Activated T-cell treated with anti-CD3 and anti-CD28 coated beads for 48 hours (primary cell): ENCODE measurements around the gene COL4A1.

ENCODE experiments used
- DNase-seq: peaks from one replicate; pipeline ENCODE4 v3.0.0-alpha.2; 2020; ENCODE audit warnings: low read depth

Gene COL4A1

DNA sequence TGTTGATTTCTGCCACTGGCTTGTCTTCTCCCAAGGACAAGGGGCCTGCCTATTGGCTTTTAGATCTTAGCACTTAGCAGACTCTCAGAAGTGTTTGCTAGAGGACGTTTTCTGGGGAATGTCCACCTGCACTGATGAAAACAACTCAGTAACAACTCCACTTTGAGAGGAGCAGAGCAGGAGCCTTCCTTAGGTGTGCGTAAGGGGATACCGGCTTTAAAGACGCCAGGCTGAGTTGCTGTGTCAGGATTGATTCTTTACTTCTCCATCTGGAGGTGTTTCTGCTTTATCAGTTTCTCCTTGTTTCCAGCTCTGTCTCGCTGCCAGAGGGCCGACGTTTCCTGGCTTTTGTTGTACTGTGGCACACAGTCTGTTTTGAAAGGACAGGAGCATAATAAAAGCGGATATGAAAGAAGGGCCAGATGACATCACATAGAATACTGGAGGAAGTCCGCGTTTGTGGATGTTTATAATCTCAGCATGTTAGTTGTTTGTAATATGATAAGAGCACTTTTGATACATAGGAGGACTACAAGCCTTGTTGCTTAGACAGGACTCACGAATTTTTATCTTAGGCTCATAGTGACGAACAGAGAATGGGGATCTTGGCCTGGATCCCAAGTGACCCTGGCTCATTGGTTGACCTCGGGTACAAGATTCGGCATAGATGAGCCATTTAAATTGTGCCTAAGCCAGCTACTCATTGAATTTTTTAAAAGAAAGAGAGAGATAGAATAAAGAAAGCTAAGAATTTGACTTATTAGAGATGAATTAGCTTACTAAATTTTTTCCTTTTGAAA is 34.7 kb upstream of the COL4A1 start:
- DNase-seq: no peak

DNA sequence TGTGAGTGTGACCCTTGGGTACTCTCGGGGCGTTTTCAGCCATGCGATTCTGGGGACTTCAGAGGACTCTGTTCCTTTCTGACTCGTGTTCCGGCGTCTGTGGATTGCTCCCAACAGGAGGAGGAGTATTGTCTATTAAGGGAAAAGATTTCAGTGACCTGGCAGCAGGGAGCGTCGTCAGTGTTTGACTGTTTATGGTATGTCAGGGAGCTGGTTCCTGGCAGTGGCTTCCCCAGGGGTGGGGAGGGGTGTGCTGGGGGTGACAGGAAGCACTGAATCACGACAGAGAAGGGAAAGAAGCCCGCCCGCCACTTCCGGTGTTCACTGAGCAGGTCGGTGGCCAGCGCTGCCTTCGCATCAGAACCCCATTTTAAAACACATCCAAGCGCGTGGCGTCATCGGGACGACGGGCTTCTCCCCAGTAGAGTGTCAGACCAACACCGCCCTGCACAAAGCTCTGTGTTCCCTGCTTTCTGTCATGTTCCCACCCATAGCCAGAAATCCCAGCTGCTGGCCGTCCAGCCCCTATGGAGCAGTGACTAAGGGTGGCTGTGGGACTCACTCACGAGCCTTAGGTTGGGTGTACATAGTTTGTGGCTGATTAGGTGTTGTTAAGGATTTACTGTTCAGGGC is 34.0 kb upstream of the COL4A1 start:
- DNase-seq: peak; percentile 58

- no peak for DNase-seq
Measured at GRCh38 chr13:110339975-110340550, 33.1 kb upstream of the COL4A1 start.

- DNase-seq: no peak
Measured at GRCh38 chr13:110339263-110339662, 32.3 kb upstream of the COL4A1 start.

DNA sequence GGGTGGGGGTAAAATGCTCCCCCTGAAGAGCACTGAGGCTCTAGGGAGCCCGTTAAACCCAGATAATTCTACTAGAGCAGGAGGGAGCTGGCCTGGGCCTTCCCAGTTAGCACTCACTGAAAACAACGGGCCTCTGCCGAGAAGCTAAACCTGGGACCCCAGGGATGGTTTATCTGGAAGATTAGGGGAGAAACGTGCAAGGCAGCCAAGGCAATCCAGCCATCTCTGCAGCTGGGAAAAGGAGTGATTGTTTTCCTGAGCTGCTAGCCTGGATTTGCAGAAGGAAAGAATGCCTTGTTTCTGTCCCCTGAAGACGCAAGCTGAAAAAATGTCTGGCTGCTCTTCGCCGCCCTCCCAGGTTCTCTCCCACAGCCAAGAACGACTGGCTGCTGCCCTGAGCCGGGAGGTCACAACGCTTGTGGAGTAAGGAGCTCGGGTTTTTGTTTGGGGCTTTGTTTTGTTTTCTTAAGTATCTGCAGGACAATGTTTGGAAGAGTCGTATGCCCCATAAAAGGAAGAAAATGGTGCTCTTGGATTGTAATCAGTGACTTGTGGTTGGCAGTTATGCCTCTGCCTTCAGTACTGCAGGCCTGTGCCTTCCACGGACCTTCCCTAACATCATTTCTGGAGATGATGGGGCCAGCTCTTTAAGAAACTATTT is 31.6 kb upstream of the COL4A1 start:
- DNase-seq: no peak

- DNase-seq: no peak
Measured at GRCh38 chr13:110337247-110337646, 30.3 kb upstream of the COL4A1 start.

DNA sequence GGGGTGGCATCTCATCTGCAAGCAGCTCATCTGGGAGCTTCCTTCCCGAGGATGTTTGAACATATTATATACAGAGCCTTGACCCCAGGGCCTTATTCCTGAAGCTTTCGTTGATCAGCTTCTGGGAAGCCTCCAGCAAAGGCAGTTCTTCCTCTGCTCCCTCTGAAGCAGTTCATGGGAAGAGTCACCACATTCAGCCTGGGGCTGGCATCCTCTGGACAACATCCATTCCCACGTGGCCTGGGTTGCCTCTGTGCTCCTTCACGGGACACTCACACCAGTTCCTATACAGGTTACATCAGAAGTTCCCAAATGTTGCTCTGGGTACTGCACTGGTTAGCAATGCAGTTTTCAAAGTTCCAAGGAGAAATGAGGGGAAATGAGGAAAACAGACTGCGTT is 29.7 kb upstream of the COL4A1 start:
- no peak for DNase-seq

DNA sequence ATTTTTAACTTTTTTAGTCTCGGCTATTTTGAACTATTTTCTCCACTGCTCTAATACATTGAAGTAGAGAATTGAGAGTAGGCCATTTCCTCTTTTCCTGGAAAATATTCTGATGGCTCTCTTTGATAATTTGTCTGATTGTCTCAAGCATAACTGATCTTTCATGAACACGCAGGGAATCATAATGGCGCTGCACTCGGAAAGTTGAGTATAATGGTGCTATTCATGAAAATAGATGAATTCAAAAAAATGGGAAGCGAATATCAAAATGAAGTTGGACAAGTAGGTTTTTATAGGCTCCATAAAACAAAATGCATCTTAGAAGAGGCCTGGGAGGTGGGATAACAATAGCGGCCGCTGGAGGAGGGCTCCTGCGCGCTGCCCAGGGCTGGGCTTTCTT is 29.2 kb upstream of the COL4A1 start:
- DNase-seq: no peak

DNA sequence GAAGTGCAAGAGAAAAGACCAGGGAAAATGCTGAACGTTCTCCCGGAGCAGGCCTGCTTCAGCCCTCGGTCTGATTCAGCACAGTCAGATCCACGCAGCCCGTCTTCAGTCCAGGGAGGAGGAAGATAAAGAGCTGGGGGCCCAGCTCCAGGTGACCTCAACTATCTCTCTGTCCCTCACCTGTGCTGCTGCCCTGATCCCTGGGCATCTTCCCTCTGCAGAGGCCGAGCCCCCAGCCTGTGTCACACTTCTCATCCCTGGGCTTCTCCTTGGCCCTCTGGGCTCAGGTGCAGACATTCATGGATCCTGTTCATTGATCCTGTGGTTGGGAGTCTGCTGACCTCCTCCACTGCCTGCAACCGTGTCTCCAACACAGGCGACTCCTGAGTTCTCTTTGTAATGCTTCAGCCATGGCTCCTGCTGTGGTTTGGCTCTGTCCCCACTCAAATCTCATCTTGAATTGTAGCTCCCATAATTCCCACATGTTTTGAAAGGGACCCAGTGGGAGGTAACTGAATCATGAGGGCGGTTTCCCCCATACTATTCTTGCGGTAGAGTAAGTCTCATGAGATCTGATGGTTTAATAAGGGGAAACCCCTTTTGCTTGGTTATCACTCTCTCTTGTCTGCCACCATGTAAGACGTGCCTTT is 28.0 kb upstream of the COL4A1 start:
- no peak for DNase-seq

- no peak for DNase-seq
Measured at GRCh38 chr13:110334256-110334655, 27.3 kb upstream of the COL4A1 start.

DNA sequence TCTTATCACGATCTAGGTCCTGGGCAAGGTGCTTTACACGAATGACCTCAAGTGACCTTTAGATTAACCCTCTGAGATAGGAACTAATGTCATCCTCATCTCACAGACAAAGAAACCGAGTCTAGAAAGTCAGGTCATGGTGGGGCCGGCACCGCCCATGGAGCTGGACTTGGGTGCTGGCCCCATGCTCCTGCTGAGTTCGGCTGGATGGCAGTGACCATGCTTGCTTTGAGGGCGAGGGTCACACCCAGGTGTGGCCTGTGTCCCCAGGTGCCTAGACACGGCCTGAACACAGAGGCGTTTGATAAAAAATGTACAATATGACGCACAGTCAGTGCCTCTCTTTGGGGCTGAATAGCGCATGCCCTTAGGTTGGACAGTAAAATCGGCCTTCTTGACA is 26.9 kb upstream of the COL4A1 start:
- DNase-seq: no peak

GRCh38 chr13:110332750-110333149 is 25.8 kb upstream of the COL4A1 start:
- DNase-seq: no peak

- DNase-seq: no peak
Measured at GRCh38 chr13:110331362-110331761, 24.4 kb upstream of the COL4A1 start.

GRCh38 chr13:110330491-110331011 is 23.6 kb upstream of the COL4A1 start:
- DNase-seq: no peak

GRCh38 chr13:110329798-110330461 is 23.0 kb upstream of the COL4A1 start:
- no peak for DNase-seq

DNA sequence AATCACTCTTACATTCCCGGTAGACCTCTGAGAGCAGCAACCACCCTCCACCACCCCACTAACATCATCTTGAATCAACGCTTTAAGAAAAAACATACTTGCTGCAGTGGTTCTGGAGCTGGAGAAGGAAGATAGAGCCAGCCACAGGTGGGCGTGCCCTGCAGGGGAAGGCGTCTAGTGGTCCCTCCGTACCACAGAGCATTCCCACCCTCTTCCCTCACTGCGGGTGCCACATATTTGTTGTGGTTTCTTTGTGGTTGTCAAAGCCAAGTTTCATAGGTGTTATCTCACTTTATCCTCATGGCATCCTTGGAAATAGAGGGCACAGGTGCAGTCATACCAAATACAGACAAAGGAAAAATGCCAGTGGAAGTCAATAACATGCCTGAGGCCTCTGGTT is 22.3 kb upstream of the COL4A1 start:
- no peak for DNase-seq

DNA sequence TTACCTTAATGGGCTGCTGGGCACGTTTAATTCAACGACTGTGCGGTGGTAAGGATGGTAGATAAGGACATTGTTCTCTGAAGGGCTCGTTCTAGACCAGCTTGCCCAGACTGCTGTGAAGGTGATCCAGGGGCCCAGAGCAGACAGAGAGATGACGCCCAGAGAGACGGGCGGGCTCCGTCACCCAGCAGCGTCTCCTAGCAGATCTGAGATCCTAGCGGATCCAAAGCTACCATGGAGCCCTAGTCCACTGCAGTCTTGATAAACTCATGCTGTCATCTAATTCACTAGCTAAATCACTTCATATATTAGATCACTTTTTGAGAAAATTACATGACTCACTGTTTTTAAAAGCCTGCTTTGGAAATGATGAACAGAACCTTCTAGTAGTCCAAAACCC is 21.6 kb upstream of the COL4A1 start:
- no peak for DNase-seq

- no peak for DNase-seq
Measured at GRCh38 chr13:110327051-110327721, 20.2 kb upstream of the COL4A1 start.

- DNase-seq: no peak
Measured at GRCh38 chr13:110326263-110326904, 19.4 kb upstream of the COL4A1 start.

DNA sequence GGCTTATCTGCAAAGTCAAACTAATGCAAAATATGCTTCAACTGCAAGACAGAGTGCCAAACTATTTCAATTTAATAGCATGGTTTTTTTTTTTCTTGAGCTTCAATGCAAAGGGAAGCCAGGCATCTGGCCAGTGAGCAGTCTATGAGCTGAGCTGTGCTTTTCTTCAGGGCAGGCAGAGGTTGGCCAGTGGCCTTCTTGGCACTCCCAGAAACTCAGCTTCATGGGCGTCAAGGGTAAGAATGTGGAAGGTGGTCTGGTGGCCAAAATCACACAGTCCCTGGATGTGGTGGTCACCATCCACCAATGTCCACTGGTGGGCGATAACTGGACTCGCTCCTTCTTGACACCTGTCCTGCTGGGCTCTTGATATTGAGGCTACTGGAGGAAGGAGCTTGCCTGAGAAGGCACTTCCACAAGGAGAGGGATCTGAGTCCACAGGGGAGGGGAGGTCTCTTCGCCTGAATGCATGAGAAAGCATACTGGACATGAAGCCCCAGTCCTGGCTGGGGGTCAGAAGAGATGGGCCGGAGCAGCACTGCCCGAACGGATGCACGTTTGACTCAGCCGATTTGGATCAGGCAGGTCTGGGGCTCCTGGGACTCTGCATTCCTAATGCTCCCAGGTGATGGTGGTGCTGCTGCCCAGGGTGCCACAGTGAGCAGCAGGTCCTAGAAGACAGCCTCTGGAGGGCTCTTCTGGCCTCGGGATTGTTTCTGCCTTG is 17.2 kb upstream of the COL4A1 start:
- DNase-seq: no peak
